Sigmoid colon (tissue), 4 donors: ENCODE measurements around the gene SNUPN.

Experiments
- EP300 ChIP-seq, 4 donors: sonication (generic); formaldehyde crosslinking; IDR thresholded peaks; one replicate each; pipeline ENCODE4 v1.6.1; 2017; ENCODE audit warnings: antibody characterized with exemption in 4 of 4
- POLR2A ChIP-seq, 2 donors: fragments of 450-650 bp; IDR thresholded peaks; one replicate each; pipeline ENCODE4 v1.6.1; 2016; ENCODE audit warnings: antibody characterized with exemption in 2 of 2, mild to moderate bottlenecking in 2 of 2, moderate library complexity in 2 of 2
- TF ChIP-seq, protein P1 (sequence below), 4 experiments: fragments of 450-650 bp in 3 of 4; fragments of 200-600 bp in 1 of 4; IDR thresholded peaks; one replicate each; pipeline ENCODE4 v1.5.1; 2016 to 2019; ENCODE audit warnings: antibody characterized with exemption in 4 of 4, mild to moderate bottlenecking in 3 of 4, moderate library complexity in 2 of 4

- TF ChIP-seq, protein P1, sequence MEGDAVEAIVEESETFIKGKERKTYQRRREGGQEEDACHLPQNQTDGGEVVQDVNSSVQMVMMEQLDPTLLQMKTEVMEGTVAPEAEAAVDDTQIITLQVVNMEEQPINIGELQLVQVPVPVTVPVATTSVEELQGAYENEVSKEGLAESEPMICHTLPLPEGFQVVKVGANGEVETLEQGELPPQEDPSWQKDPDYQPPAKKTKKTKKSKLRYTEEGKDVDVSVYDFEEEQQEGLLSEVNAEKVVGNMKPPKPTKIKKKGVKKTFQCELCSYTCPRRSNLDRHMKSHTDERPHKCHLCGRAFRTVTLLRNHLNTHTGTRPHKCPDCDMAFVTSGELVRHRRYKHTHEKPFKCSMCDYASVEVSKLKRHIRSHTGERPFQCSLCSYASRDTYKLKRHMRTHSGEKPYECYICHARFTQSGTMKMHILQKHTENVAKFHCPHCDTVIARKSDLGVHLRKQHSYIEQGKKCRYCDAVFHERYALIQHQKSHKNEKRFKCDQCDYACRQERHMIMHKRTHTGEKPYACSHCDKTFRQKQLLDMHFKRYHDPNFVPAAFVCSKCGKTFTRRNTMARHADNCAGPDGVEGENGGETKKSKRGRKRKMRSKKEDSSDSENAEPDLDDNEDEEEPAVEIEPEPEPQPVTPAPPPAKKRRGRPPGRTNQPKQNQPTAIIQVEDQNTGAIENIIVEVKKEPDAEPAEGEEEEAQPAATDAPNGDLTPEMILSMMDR (IDR thresholded peaks at IDR 0.05), result no peak
- TF ChIP-seq POLR2A (IDR thresholded peaks at IDR 0.05), result no peak
- no peak for TF ChIP-seq EP300 (IDR thresholded peaks at IDR 0.05)
Observed at GRCh38 chr15:75659141-75659771, 33.7 kb upstream of the SNUPN start.
